ENCODE data around the gene PCGF5. TPM values are rescaled to one million over a fixed set of nuclear protein-coding genes. Genes with fewer than 3 reads are reported as not detected.

The PCGF5 gene
- polyA plus RNA-seq, 1 of the 3 experiments (the other 2 are of a cell fraction), result 14.5 TPM

GRCh38 chr10:91196268-91197048, 24.0 kb upstream of the PCGF5 start:
- Histone ChIP-seq H3K9me3 (no peaks in the 10 kb centered on the region), H2AFZ (ENCODE audit: low read depth) (no peak overlapping the region), H3K4me1 (ENCODE audit: control insufficient read depth in 1 of 2, insufficient read depth in 2 of 2, low read depth in 1 of 2, low read length in 1 of 2) (peaks cover 0 to 17% of the 10 kb centered on the region in 2 experiments; a peak in 2 of 4 replicates), H3K4me2 (peak overlapping the region; percentile 56; the same call in 1 of the 2 replicates), H3K4me3 (ENCODE audit: low read depth in 2 of 2, low read length in 1 of 2) (no peak overlapping the region), H3K9me2 (no peaks in the 10 kb centered on the region), H4K20me1 (ENCODE audit: insufficient read depth) (no peaks in the 10 kb centered on the region), H3F3A (replicated peaks; ENCODE audit: insufficient read depth) (peaks cover 13% of the 10 kb centered on the region), H3K36me3 (replicated peaks in 1 of 2; ENCODE audit: control insufficient read depth in 1 of 2, insufficient read depth in 2 of 2, low read length in 1 of 2) (no peaks in the 10 kb centered on the region), H3K27ac (ENCODE audit: low read depth in 2 of 2, low read length in 1 of 2) (peak overlapping the region in 1 of 2 experiments; percentile 40; a peak in 2 of 4 replicates), H3K79me2 (ENCODE audit: insufficient read depth) (peaks cover 52% of the 10 kb centered on the region; the same call in 1 of the 2 replicates), H3K9ac (0 out of 2 replicates have a peak overlapping the region, but pooled peaks have one; percentile 12), H3K27me3 (ENCODE audit: insufficient read depth) (no peaks in the 10 kb centered on the region)
- no peak for TF ChIP-seq YY1 (IDR thresholded peaks at IDR 0.05; ENCODE audit: low read depth)
- TF ChIP-seq NRF1 (IDR thresholded peaks at IDR 0.05; ENCODE audit: low read depth, low read length), result no peak
- TF ChIP-seq, protein P1, sequence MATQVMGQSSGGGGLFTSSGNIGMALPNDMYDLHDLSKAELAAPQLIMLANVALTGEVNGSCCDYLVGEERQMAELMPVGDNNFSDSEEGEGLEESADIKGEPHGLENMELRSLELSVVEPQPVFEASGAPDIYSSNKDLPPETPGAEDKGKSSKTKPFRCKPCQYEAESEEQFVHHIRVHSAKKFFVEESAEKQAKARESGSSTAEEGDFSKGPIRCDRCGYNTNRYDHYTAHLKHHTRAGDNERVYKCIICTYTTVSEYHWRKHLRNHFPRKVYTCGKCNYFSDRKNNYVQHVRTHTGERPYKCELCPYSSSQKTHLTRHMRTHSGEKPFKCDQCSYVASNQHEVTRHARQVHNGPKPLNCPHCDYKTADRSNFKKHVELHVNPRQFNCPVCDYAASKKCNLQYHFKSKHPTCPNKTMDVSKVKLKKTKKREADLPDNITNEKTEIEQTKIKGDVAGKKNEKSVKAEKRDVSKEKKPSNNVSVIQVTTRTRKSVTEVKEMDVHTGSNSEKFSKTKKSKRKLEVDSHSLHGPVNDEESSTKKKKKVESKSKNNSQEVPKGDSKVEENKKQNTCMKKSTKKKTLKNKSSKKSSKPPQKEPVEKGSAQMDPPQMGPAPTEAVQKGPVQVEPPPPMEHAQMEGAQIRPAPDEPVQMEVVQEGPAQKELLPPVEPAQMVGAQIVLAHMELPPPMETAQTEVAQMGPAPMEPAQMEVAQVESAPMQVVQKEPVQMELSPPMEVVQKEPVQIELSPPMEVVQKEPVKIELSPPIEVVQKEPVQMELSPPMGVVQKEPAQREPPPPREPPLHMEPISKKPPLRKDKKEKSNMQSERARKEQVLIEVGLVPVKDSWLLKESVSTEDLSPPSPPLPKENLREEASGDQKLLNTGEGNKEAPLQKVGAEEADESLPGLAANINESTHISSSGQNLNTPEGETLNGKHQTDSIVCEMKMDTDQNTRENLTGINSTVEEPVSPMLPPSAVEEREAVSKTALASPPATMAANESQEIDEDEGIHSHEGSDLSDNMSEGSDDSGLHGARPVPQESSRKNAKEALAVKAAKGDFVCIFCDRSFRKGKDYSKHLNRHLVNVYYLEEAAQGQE (IDR thresholded peaks at IDR 0.05; ENCODE audit: low read depth, low read length), result no peak
- TF ChIP-seq TCF12 (IDR thresholded peaks at IDR 0.05), result no peak
- no peak for TF ChIP-seq CTCF (IDR thresholded peaks at IDR 0.05)
- no peak for TF ChIP-seq SMC3 (IDR thresholded peaks at IDR 0.05; ENCODE audit: low read depth, low read length)
- TF ChIP-seq, protein P2, sequence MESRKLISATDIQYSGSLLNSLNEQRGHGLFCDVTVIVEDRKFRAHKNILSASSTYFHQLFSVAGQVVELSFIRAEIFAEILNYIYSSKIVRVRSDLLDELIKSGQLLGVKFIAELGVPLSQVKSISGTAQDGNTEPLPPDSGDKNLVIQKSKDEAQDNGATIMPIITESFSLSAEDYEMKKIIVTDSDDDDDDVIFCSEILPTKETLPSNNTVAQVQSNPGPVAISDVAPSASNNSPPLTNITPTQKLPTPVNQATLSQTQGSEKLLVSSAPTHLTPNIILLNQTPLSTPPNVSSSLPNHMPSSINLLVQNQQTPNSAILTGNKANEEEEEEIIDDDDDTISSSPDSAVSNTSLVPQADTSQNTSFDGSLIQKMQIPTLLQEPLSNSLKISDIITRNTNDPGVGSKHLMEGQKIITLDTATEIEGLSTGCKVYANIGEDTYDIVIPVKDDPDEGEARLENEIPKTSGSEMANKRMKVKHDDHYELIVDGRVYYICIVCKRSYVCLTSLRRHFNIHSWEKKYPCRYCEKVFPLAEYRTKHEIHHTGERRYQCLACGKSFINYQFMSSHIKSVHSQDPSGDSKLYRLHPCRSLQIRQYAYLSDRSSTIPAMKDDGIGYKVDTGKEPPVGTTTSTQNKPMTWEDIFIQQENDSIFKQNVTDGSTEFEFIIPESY (IDR thresholded peaks at IDR 0.05; ENCODE audit: borderline replicate concordance, low read depth), result no peak
- TF ChIP-seq FOXJ3 (CRISPR knock-in tag; IDR thresholded peaks at IDR 0.05), result no peak
- no peak for TF ChIP-seq GATA2 (CRISPR knock-in tag; IDR thresholded peaks at IDR 0.05)
- TF ChIP-seq POLR2AphosphoS5 (IDR thresholded peaks at IDR 0.05; ENCODE audit: low read depth, low read length), result no peak
- no peak for TF ChIP-seq SIN3A (IDR thresholded peaks at IDR 0.05; ENCODE audit: borderline replicate concordance, low read depth, low read length)
- TF ChIP-seq RXRA (IDR thresholded peaks at IDR 0.05; ENCODE audit: borderline replicate concordance, low read depth), result no peak
- no peak for TF ChIP-seq PBX3 (IDR thresholded peaks at IDR 0.05)
- TF ChIP-seq TAF1 (IDR thresholded peaks at IDR 0.05; ENCODE audit: borderline replicate concordance, low read depth, low read length), result no peak
- TF ChIP-seq RAD21 (IDR thresholded peaks at IDR 0.05; ENCODE audit: low read length), result no peak
- 82% methylated on average over 2 of the region's 2 CpGs for WGBS (ENCODE audit: low lambda C conversion rate)
- ChIA-PET CTCF (interaction anchor here (1.4 kb wide), 1 partner anchor 10 kb away, joined by 5 read pairs; no protein-coding TSS in a partner anchor), POLR2A (no interaction called here)
- DNase-seq, result no peak
